Neural progenitor cell (in vitro differentiated cells): Measurements from ENCODE around the gene SLC22A23.

Experiments
- CTCF ChIP-seq: fragments of 200-600 bp; sonication (generic); IDR thresholded peaks from 2 replicates; pipeline ENCODE4 v1.5.1; 2017; ENCODE audit warnings: antibody characterized with exemption, mild to moderate bottlenecking
- EZH2 ChIP-seq: fragments of 200-600 bp; sonication (generic); IDR thresholded peaks from 2 replicates; pipeline ENCODE4 v1.6.1; 2017; ENCODE audit warnings: antibody characterized with exemption, mild to moderate bottlenecking, moderate library complexity

GRCh38 chr6:3429211-3429610, 27.6 kb downstream of the SLC22A23 start:
- TF ChIP-seq CTCF = no peak
- TF ChIP-seq EZH2 = no peak
